HG02840 (cell line): Measurements from ENCODE around the gene RAP1GAP2.
"Not testable (repeated sequence)": the region's sequence is repeated elsewhere in the genome, so short reads cannot be mapped to it uniquely, and the experiment has no call there.

ENCODE experiments used
- ATAC-seq: cut with Tn5 transposase; IDR thresholded peaks from one replicate; pipeline ENCODE4 v1.9.1; 2021; ENCODE audit warnings: mild to moderate bottlenecking, moderate library complexity, moderate number of reproducible peaks; ENCODE audit not compliant: unreplicated experiment, low FRiP score

The RAP1GAP2 gene

DNA sequence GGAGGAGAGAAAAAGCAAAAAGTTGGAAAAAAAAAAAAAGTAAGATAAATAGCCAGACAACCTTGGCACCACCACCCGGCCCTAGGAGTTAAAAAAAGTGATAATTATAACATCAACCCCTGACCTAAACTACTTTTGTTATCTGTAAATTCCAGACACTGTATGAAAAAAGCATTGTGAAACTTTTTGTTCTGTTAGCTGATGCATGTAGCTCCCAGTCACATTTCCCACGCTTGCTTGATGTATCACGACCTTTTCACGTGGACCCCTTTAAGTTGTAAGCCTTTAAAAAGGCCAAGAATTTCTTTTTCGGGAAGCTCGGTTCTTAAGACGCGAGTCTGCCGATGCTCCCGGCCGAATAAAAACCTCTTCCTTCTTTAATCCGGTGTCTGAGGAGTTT lies 10.9 kb upstream of the RAP1GAP2 start:
- not testable (repeated sequence) for ATAC-seq

- no peak for ATAC-seq
Measured at GRCh38 chr17:2786176-2786881, 9.9 kb upstream of the RAP1GAP2 start.

GRCh38 chr17:2789700-2790099 lies 6.5 kb upstream of the RAP1GAP2 start:
- no peak for ATAC-seq

GRCh38 chr17:2792366-2793169 lies 3.7 kb upstream of the RAP1GAP2 start:
- ATAC-seq = no peak

DNA sequence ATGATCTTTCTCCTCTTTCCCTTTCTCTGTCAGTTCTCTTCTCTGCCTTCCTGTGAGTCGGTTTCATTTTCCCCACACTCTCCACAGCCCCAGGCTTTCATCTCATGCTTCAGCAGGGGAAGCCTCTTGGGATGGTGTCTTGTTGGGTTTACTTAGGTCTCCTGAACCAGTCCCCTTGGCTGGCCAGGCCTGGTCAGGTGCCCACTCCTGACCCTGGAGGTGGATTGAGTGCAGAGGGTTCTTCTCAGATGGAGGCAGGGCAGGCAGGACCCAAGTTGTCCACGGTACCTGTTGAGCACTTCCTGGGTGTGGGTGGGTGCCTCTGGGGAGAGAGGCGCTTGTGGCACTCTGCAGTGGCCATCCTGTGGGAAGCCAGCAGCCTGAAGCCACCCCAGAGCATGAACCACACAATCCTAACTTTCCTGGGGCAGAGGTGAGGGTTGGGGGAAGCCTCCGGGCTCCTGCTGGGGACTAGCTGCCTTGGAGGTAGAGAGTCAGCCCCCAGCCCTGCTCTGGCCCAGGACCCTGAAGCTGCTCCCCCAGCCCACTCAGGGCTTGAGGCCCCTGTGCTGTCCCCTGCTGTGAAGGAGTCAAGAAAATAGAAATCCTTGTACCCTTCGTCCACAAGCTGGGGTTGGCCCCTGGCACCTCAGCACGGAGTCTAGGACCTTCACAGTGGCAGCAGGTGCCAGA lies 2.0 kb upstream of the RAP1GAP2 start:
- ATAC-seq = no peak

DNA sequence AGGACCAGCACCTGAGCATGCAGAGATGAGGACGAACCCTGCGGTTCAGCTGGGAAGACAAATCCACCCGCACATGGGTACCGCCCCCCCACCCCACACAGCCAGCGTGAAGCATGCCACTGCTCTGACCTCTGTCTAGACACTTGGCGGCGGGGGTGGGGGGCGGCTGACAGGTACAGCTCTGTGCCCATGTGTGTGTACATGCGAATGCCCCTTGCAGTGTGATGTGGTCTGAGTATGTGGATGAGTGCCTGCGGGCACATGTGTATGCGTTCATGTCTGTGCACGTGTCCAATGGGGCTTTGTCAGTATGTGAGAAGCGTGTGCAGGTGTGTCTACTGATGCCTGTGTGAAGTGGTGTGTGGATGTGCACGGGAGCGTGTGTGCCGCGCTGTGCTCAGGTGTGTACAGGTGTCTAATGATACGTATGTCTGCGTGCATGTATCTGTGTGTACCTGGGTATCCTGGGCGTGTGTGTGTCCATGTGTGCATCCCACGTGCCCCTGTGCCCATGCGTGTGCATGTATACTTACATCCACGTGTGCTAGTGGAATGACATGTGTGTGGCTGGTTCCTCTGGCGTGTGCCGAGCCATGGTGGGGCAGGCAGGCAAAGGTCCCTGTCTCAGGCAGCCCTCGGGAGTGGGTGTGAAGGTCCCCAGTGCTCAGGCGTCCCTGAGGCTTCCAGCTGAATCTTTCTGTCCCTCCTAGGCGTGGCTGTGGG lies 636 bp upstream of the RAP1GAP2 start:
- no peak for ATAC-seq

- no peak for ATAC-seq
Measured at GRCh38 chr17:2797226-2797625, 988 bp downstream of the RAP1GAP2 start.

DNA sequence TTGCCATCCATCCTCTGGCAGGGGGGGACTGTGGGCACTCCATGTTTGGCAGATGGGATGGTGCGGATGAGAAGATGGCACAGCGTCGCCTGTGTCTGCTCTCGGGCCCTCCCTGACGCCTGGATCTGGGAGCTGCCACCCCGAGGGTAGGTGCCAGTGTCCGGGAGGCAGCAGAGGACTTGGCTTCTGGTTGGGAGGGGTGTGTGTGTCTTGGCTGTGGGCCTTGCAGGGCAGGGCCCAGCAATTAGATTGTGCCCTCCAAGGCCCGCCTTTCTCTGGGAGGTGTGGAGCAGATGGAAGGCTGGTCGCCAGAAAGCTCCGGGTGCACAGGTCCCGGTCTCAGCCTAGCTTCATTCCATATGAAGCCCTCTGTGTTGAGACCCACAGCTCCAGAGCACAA lies 1.4 kb downstream of the RAP1GAP2 start:
- ATAC-seq = no peak

GRCh38 chr17:2798188-2798587 lies 1.9 kb downstream of the RAP1GAP2 start:
- no peak for ATAC-seq

DNA sequence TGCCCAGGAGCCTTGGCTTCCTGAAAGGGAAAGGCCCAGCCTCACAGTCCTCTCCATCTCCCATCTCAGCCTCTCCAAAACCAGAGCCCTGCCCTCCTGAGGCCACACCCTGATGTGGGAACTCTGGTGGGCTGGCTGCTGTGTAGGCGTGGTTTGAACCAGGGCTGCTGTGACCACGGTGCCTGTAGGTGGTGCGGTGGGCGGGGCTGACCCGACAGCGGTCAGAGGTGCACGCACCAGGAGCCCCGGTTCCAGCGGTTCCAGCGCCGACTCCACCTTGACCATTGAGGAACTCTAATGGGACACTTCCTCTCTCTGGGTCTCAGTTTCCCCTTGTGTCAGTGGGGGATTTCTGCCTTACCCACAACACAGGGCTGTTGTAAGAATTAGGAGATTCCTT lies 2.4 kb downstream of the RAP1GAP2 start:
- ATAC-seq = no peak

DNA sequence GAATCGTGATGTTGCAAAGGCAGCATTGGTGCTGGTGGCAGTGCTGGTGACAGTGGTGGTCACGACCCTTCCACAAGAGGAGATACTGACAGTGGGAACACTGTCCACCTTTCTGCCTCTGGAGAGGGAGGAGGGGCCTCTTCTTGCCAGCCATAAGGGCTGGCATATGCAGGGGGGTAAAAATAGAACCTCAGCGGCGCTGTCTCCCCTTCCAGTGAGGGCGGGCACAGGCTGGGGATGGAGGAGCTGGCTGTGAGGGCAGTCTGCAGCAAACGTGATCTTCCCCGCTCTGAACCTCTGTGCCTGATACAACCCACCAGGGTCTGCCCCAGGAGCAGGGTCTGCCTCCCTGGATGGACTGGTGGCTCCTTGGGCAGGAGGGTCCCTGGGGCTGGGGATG lies 3.4 kb downstream of the RAP1GAP2 start:
- ATAC-seq = no peak

GRCh38 chr17:2800367-2800766 lies 4.1 kb downstream of the RAP1GAP2 start:
- ATAC-seq = no peak

- ATAC-seq = no peak
Measured at GRCh38 chr17:2801841-2802240, 5.6 kb downstream of the RAP1GAP2 start.

GRCh38 chr17:2802574-2802973 lies 6.3 kb downstream of the RAP1GAP2 start:
- no peak for ATAC-seq

GRCh38 chr17:2803386-2803785 lies 7.1 kb downstream of the RAP1GAP2 start:
- no peak for ATAC-seq

- ATAC-seq = no peak
Measured at GRCh38 chr17:2803971-2804370, 7.7 kb downstream of the RAP1GAP2 start.

DNA sequence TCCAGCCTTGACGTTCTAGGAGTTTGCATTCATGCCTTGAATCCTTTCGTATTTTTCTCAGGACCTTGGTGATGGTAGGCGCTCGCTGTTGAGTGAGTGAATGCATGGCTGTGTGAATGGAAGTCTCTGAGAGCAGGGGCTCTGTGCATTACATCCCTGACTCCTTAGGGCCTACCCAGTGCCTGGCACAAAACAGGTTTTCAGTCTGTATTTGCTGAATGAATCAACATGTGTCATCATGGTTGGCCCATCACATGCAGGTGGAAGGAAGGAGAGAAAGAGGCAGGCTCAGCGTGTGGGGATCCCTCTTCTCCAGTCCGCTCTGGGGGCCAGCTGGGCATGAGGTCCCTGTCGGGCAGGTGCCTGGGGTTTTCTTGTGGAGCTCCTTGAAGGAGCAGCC lies 8.7 kb downstream of the RAP1GAP2 start:
- ATAC-seq = no peak

DNA sequence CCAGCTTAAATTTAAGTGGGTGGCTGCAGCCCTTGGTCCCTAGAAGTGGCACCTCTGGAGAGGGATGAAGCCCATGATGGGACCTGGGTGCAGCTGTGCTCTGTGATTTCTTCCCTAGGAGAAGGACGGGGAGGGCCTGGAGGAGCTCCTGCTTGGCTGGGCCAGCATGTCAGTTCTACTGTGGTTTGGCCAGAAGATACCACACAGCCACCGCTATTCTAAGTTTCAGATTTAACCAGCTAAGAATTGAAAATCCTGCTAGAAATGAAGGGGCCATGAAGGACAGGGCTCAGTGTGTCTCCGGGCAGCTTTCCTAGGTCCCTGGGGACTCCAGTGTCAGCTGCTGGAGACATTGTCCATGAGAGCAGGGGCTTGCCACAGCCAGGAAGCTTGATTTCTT lies 9.7 kb downstream of the RAP1GAP2 start:
- no peak for ATAC-seq

- no peak for ATAC-seq
Measured at GRCh38 chr17:2808367-2809335, 12.4 kb downstream of the RAP1GAP2 start.

DNA sequence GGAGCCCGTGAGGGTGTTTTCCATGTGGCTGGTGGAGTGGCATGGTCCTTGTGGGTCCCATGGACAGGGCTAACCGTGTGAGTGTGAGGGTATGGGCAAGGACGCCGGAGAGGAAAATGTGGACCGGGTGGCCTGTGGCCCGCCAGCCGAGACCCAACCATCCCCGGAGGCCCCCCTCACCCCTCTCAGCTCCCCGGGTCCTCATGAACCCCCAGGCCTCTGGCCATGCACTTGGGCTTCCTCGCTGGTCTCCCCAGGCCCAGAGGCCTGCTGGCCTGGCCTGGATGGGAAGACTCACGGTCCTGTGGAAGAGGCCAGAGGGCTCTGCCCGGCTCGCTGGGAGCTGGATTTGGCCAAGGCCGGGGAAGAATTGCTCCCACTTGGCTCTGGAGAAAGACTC lies 13.1 kb downstream of the RAP1GAP2 start:
- no peak for ATAC-seq
